Thymus (tissue), 11 donors: ENCODE data around the gene RASA3. TPM values are rescaled to one million over a fixed set of nuclear protein-coding genes. Genes with fewer than 3 reads are reported as not detected.
"Not testable (repeated sequence)": the region's sequence is repeated elsewhere in the genome, so short reads cannot be mapped to it uniquely, and the experiment has no call there.

ENCODE experiments used
- DNase-seq, 9 donors: peaks; one replicate each; pipeline ENCODE4 v3.0.0-alpha.2; 2013; ENCODE audit warnings: low spot score in 9 of 9, low read depth in 6 of 9, missing footprints in 1 of 9
- H3K27ac ChIP-seq, 2 donors: one replicate each; pipeline ENCODE4 v1.5.1; 2013; ENCODE audit warnings: control low read depth in 1 of 2, low read depth in 1 of 2, low read length in 1 of 2, mild to moderate bottlenecking in 1 of 2, moderate library complexity in 1 of 2
- H3K27me3 ChIP-seq, 2 donors: one replicate each; pipeline ENCODE4 v1.5.1; 2013; ENCODE audit warnings: low read length in 1 of 2; ENCODE audit not compliant: control insufficient read depth in 2 of 2, insufficient read depth in 1 of 2
- H3K36me3 ChIP-seq, 2 donors: one replicate each; pipeline ENCODE4 v1.5.1; 2013; ENCODE audit warnings: low read length in 1 of 2, mild to moderate bottlenecking in 1 of 2, moderate library complexity in 1 of 2; ENCODE audit not compliant: control insufficient read depth in 2 of 2, insufficient read depth in 2 of 2
- H3K4me1 ChIP-seq, 2 donors: one replicate each; pipeline ENCODE4 v1.5.1; 2013; ENCODE audit warnings: low read length in 2 of 2; ENCODE audit not compliant: control insufficient read depth in 2 of 2, insufficient read depth in 2 of 2
- H3K4me3 ChIP-seq, 2 donors: one replicate each; pipeline ENCODE4 v1.5.1; 2013; ENCODE audit warnings: low read length in 2 of 2, control low read depth in 1 of 2, mild to moderate bottlenecking in 1 of 2
- H3K9me3 ChIP-seq, 2 donors: one replicate each; pipeline ENCODE4 v1.5.1; 2013; ENCODE audit warnings: low read length in 1 of 2, mild to moderate bottlenecking in 1 of 2; ENCODE audit not compliant: control insufficient read depth in 2 of 2, insufficient read depth in 1 of 2
- WGBS: extraction: QIAGEN DNeasy Blood & Tissue Kit; methylation state at CpG from one replicate; pipeline ENCODE4 v1.1.7; 2013; 5-methylcytosine and 5-hydroxymethylcytosine counted together
- polyA plus RNA-seq: library from polyadenylated mRNA; stranded (reverse); fragments of 200-250 nt; gene quantifications from one replicate; pipeline ENCODE4 v1.2.3, GENCODE V29; 2013
- total RNA-seq: library from RNA; stranded (reverse); fragments of 120-200 nt; gene quantifications from one replicate; pipeline ENCODE4 v1.2.4, GENCODE V29; 2013
- donor health status: healthy.

Gene RASA3
- total and polyA plus RNA-seq, 2 donors: 23.8 to 25.1 TPM

- DNase-seq, H3K4me3 ChIP-seq, H3K36me3 ChIP-seq, H3K27ac ChIP-seq, H3K27me3 ChIP-seq: not testable (repeated sequence)
- Histone ChIP-seq H3K4me1 (peaks cover 15 to 71% of the 10 kb centered on the region in 2 donors), H3K9me3 (peaks cover 0 to 17% of the 10 kb centered on the region in 2 donors)
- WGBS: 88% methylated on average over 12 of the region's 12 CpGs
These were observed 17.8 kb downstream of the RASA3 start for GRCh38 chr13:114114666-114115065.

- Histone ChIP-seq H3K27ac (no peak overlapping the region), H3K9me3 (peaks cover 0 to 17% of the 10 kb centered on the region in 2 donors), H3K27me3 (no peaks in the 10 kb centered on the region), H3K4me1 (peaks cover 18 to 73% of the 10 kb centered on the region in 2 donors), H3K4me3 (no peak overlapping the region), H3K36me3 (peaks cover 7 to 8% of the 10 kb centered on the region in 2 donors)
- no peak for DNase-seq
- 96% methylated on average over 18 of the region's 18 CpGs for WGBS
These were observed 18.3 kb downstream of the RASA3 start for GRCh38 chr13:114114006-114114640.

- 94% methylated on average over 13 of the region's 21 CpGs for WGBS
- H3K27ac ChIP-seq: peak overlapping the region in 1 of 2 donors; percentile 95
- H3K27me3 ChIP-seq, H3K4me3 ChIP-seq, DNase-seq, H3K36me3 ChIP-seq: not testable (repeated sequence)
- peaks cover 22 to 73% of the 10 kb centered on the region in 2 donors for H3K4me1 ChIP-seq
- peaks cover 0 to 17% of the 10 kb centered on the region in 2 donors for H3K9me3 ChIP-seq
These were observed 19.0 kb downstream of the RASA3 start for GRCh38 chr13:114113395-114113794.

GRCh38 chr13:114112826-114113322 lies 19.5 kb downstream of the RASA3 start:
- Histone ChIP-seq H3K4me1 (peaks cover 22 to 74% of the 10 kb centered on the region in 2 donors), H3K27me3 (no peaks in the 10 kb centered on the region), H3K27ac (peak overlapping the region in 1 of 2 donors; percentile 95), H3K9me3 (peaks cover 0 to 17% of the 10 kb centered on the region in 2 donors), H3K4me3 (no peak overlapping the region), H3K36me3 (peaks cover 7 to 8% of the 10 kb centered on the region in 2 donors)
- WGBS: 95% methylated on average over 12 of the region's 12 CpGs
- DNase-seq: no peak

GRCh38 chr13:114112231-114112825 lies 20.1 kb downstream of the RASA3 start:
- H3K4me1 ChIP-seq: peaks cover 22 to 80% of the 10 kb centered on the region in 2 donors
- WGBS: 89% methylated on average over 25 of the region's 25 CpGs
- peaks cover 4 to 7% of the 10 kb centered on the region in 2 donors for H3K36me3 ChIP-seq
- peaks cover 0 to 17% of the 10 kb centered on the region in 2 donors for H3K9me3 ChIP-seq
- H3K27me3 ChIP-seq: no peaks in the 10 kb centered on the region
- no peak for DNase-seq
- H3K27ac ChIP-seq: peak overlapping the region; percentile 25 to 95
- no peak overlapping the region for H3K4me3 ChIP-seq

GRCh38 chr13:114111577-114111976 lies 20.8 kb downstream of the RASA3 start:
- WGBS: 74% methylated on average over 11 of the region's 11 CpGs
- Histone ChIP-seq H3K4me1 (peaks cover 22 to 86% of the 10 kb centered on the region in 2 donors), H3K9me3 (peaks cover 0 to 17% of the 10 kb centered on the region in 2 donors), H3K27ac (peak overlapping the region; percentile 68 to 95), H3K4me3 (no peak overlapping the region), H3K27me3 (no peaks in the 10 kb centered on the region), H3K36me3 (peaks cover 4 to 7% of the 10 kb centered on the region in 2 donors)
- DNase-seq: peak in 2 of 9 donors; percentile 61 to 75

- not testable (repeated sequence) for H3K36me3 ChIP-seq, DNase-seq, H3K27me3 ChIP-seq
- peaks cover 22 to 87% of the 10 kb centered on the region in 2 donors for H3K4me1 ChIP-seq
- WGBS: 28% methylated on average over 18 of the region's 18 CpGs
- peak overlapping the region in 1 of 2 donors; percentile 17 for H3K4me3 ChIP-seq
- H3K27ac ChIP-seq: peak overlapping the region; percentile 84 to 99
- H3K9me3 ChIP-seq: peaks cover 0 to 17% of the 10 kb centered on the region in 2 donors
These were observed 21.6 kb downstream of the RASA3 start for GRCh38 chr13:114110830-114111189.

GRCh38 chr13:114110091-114110829 lies 22.2 kb downstream of the RASA3 start:
- Histone ChIP-seq H3K4me3 (peak overlapping the region; percentile 10 to 17), H3K9me3 (peaks cover 0 to 17% of the 10 kb centered on the region in 2 donors), H3K4me1 (peaks cover 22 to 86% of the 10 kb centered on the region in 2 donors), H3K27me3 (no peaks in the 10 kb centered on the region), H3K36me3 (peaks cover 3% of the 10 kb centered on the region in 2 donors), H3K27ac (peak overlapping the region; percentile 84 to 99)
- WGBS: 25% methylated on average over 25 of the region's 25 CpGs
- peak in 5 of 9 donors; percentile 70 to 90 (median 79) for DNase-seq
